Measurements from ENCODE around the gene ATP6V1F.

ATP6V1F gene

DNA sequence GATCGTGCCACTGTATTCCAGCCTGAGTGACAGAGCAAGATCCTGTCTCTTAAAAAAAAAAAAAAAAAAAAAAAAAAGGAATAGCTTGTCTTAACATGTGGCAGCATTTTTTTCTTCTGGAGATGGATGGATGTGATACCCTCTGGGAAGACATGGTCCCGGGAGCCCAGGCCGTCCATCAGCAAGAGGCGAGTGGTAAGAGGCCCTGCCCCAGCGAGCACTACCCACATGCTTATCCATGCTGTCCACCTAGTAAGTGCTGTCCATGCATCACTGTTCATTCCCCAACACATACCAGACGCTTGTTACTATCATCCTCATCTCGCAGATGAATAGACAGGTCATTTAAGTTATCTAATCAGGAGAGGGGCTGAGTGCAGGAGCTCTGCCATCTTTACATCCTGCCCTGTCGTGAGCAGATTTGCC, 12.9 kb downstream of the ATP6V1F start:
- TF ChIP-seq, protein P1, sequence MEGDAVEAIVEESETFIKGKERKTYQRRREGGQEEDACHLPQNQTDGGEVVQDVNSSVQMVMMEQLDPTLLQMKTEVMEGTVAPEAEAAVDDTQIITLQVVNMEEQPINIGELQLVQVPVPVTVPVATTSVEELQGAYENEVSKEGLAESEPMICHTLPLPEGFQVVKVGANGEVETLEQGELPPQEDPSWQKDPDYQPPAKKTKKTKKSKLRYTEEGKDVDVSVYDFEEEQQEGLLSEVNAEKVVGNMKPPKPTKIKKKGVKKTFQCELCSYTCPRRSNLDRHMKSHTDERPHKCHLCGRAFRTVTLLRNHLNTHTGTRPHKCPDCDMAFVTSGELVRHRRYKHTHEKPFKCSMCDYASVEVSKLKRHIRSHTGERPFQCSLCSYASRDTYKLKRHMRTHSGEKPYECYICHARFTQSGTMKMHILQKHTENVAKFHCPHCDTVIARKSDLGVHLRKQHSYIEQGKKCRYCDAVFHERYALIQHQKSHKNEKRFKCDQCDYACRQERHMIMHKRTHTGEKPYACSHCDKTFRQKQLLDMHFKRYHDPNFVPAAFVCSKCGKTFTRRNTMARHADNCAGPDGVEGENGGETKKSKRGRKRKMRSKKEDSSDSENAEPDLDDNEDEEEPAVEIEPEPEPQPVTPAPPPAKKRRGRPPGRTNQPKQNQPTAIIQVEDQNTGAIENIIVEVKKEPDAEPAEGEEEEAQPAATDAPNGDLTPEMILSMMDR (IDR thresholded peaks at IDR 0.05; ENCODE audit: low read depth, low read length, missing control alignments), result no peak
- no peak for DNase-seq (ENCODE audit: low read depth)
- in situ Hi-C loops (cut with HindIII; ENCODE audit: low sequenced_read_pairs), result no loop called here
- H3K4me3 ChIP-seq (ENCODE audit: low read depth, low read length), result no peak overlapping the region

DNA sequence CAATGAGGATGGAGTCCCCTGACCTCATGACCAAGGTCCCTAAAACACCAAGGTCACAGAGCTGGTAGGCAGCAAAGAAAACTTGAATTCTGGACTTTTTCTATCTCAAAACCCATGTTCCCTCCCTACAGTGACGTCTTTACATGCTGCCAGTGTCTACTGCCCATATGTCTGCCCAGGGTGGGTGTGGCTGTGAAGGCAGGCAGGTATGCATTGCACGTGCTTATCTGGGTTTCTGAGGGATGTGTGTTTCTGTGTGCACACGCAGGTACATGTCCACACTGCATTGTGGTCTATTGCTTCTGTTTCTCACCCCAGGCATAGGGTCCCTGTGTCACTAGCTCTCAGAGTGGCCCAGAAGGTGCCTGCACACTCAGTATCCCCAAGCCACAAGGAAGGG, 13.5 kb downstream of the ATP6V1F start:
- no peak for DNase-seq (ENCODE audit: low read depth)
- in situ Hi-C loops (cut with HindIII; ENCODE audit: low sequenced_read_pairs), result no loop called here
- no peak overlapping the region for H3K4me3 ChIP-seq (ENCODE audit: low read depth, low read length)
- TF ChIP-seq, protein P1 (IDR thresholded peaks at IDR 0.05; ENCODE audit: low read depth, low read length, missing control alignments), result no peak

DNA sequence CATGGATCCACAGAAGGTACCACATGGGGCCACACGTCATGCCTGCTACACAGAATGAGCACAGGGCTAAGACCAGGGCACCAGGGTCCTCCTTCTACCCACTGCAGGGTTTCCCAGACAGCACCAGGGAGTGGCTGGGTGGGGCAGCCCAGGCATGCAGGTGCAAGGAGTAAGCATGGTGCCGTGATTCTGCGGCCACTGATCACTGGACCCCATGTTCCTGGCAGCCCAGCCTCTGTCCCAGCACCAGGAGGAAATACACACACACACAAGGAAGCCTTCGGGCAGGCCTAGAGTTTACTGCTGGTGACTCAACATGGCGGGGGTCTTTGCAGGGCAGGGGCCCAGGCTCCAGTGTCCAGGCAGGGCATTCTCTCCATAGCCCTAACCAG, 13.9 kb downstream of the ATP6V1F start:
- no peak for DNase-seq (ENCODE audit: low read depth)
- H3K4me3 ChIP-seq (ENCODE audit: low read depth, low read length), result no peak overlapping the region
- TF ChIP-seq, protein P1 (IDR thresholded peaks at IDR 0.05; ENCODE audit: low read depth, low read length, missing control alignments), result no peak
- in situ Hi-C loops (cut with HindIII; ENCODE audit: low sequenced_read_pairs), result no loop called here

- in situ Hi-C loops (cut with HindIII; ENCODE audit: low sequenced_read_pairs), result no loop called here
- TF ChIP-seq, protein P1 (IDR thresholded peaks at IDR 0.05; ENCODE audit: low read depth, low read length, missing control alignments), result no peak
- no peak for DNase-seq (ENCODE audit: low read depth)
- H3K4me3 ChIP-seq (ENCODE audit: low read depth, low read length), result no peak overlapping the region
Observed at GRCh38 chr7:128876978-128877755, 14.5 kb downstream of the ATP6V1F start.

DNA sequence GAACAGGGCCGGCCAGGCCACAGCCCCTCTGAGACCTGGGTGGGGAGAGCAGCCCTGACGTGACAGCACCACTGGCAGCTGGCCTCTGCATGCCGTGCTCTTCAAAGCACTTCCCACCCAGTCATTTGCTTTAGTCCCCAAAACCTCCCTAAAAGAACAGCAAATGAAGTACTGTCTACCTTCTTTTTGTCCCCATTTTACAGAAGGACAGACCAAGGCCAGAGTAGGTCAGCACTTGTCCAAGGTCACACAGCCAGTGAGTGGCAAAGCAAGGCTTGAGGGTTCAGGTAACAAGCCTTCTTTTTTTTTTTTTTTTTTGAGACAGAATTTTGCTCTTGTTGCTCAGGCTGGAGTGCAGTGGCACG, 15.1 kb downstream of the ATP6V1F start:
- DNase-seq (ENCODE audit: low read depth), result no peak
- no peak overlapping the region for H3K4me3 ChIP-seq (ENCODE audit: low read depth, low read length)
- TF ChIP-seq, protein P1 (IDR thresholded peaks at IDR 0.05; ENCODE audit: low read depth, low read length, missing control alignments), result no peak
- in situ Hi-C loops (cut with HindIII; ENCODE audit: low sequenced_read_pairs), result no loop called here

GRCh38 chr7:128878226-128879105, 15.8 kb downstream of the ATP6V1F start:
- in situ Hi-C loops (cut with HindIII; ENCODE audit: low sequenced_read_pairs), result no loop called here
- no peak overlapping the region for H3K4me3 ChIP-seq (ENCODE audit: low read depth, low read length)
- TF ChIP-seq, protein P1 (IDR thresholded peaks at IDR 0.05; ENCODE audit: low read depth, low read length, missing control alignments), result no peak
- no peak for DNase-seq (ENCODE audit: low read depth)
